H54 (cell line): ENCODE measurements around the gene APOBEC3A.
A peak's percentile ranks its signal among the peaks of the same experiment; 100 is the strongest.
"Not testable (repeated sequence)": the region's sequence is repeated elsewhere in the genome, so short reads cannot be mapped to it uniquely, and the experiment has no call there.

ENCODE experiments used
- DNase-seq: peaks from one replicate; pipeline ENCODE4 v3.0.0; 2011; ENCODE audit warnings: low spot score, mixed read lengths; ENCODE audit not compliant: insufficient read length
- FAIRE-seq: peaks from 3 replicates; lab custom pipeline; 2011; peaks lifted over from hg19 to GRCh38; lab: Jason Lieb, UNC
- POLR2A ChIP-seq: IDR thresholded peaks from 2 replicates; pipeline ENCODE4 v1.6.1; 2011; ENCODE audit warnings: low read depth, mild to moderate bottlenecking, low read length

Gene APOBEC3A

GRCh38 chr22:38987171-38987895, 29.9 kb downstream of the APOBEC3A start:
- DNase-seq (no peak), FAIRE-seq (no peak)
- no peak for TF ChIP-seq POLR2A

- FAIRE-seq (no peak), DNase-seq (no peak)
- TF ChIP-seq POLR2A = no peak
Observed at GRCh38 chr22:38989466-38989865, 32.1 kb downstream of the APOBEC3A start.

- DNase-seq, FAIRE-seq: not testable (repeated sequence)
Observed at GRCh38 chr22:38992871-38993371, 35.5 kb downstream of the APOBEC3A start.

- DNase-seq (no peak), FAIRE-seq (no peak)
- no peak for TF ChIP-seq POLR2A
Observed at GRCh38 chr22:38996105-38996504, 38.7 kb downstream of the APOBEC3A start.

GRCh38 chr22:38997518-38997917, 40.1 kb downstream of the APOBEC3A start:
- DNase-seq (no peak), FAIRE-seq (no peak)
- no peak for TF ChIP-seq POLR2A

GRCh38 chr22:39003165-39003638, 45.8 kb downstream of the APOBEC3A start:
- no peak for TF ChIP-seq POLR2A
- peak; percentile 68 for DNase-seq
- peak; percentile 61 for FAIRE-seq

- no peak for FAIRE-seq
- no peak for TF ChIP-seq POLR2A
- DNase-seq = no peak
Observed at GRCh38 chr22:39007177-39007576, 49.8 kb downstream of the APOBEC3A start.

GRCh38 chr22:39008271-39008850, 51.0 kb downstream of the APOBEC3A start:
- not testable (repeated sequence) for FAIRE-seq, DNase-seq

- TF ChIP-seq POLR2A = no peak
- DNase-seq = no peak
- no peak for FAIRE-seq
Observed at GRCh38 chr22:39010946-39011345, 53.5 kb downstream of the APOBEC3A start.
